Psoas muscle (tissue), 8 donors: ENCODE results near the gene CRAT. TPM values are rescaled to one million over a fixed set of nuclear protein-coding genes. Genes with fewer than 3 reads are reported as not detected.
A peak's percentile ranks its signal among the peaks of the same experiment; 100 is the strongest.

Experiments used
- ATAC-seq, 4 donors: fragments of 200-7000 bp; cut with Tn5 transposase; one replicate each; pipeline ENCODE4 v1.9.1; 2020; ENCODE audit warnings: moderate library complexity in 3 of 4, mild to moderate bottlenecking in 2 of 4
- DNase-seq, 2 donors: peaks; one replicate each; pipeline ENCODE4 v3.0.0-alpha.2; 2020
- H3K27ac ChIP-seq: fragments of 200-600 bp; one replicate; pipeline ENCODE4 v1.8.0; 2022
- H3K27me3 ChIP-seq, 3 donors: fragments of 200-600 bp in 1 of 3; one replicate each; pipeline versions ENCODE4 v1.6.1 to v1.8.0; 2013 to 2022; ENCODE audit warnings: low read length in 2 of 3, mild to moderate bottlenecking in 2 of 3, moderate library complexity in 1 of 3; ENCODE audit not compliant: insufficient read depth in 3 of 3
- H3K36me3 ChIP-seq, 2 donors: fragments of 200-600 bp in 1 of 2; one replicate each; pipeline versions ENCODE4 v1.6.1 to v1.8.0; 2013 to 2022; ENCODE audit warnings: low read depth in 1 of 2, mild to moderate bottlenecking in 1 of 2, moderate library complexity in 1 of 2; ENCODE audit not compliant: insufficient read depth in 1 of 2
- H3K4me1 ChIP-seq: fragments of 200-600 bp; one replicate; pipeline ENCODE4 v1.8.0; 2022
- H3K4me3 ChIP-seq: fragments of 200-600 bp; one replicate; pipeline ENCODE4 v1.8.0; 2022; ENCODE audit warnings: mild to moderate bottlenecking
- H3K9me3 ChIP-seq: fragments of 200-600 bp; one replicate; pipeline ENCODE4 v1.8.0; 2022
- WGBS, 3 donors: extraction: QIAGEN DNeasy Blood & Tissue Kit; methylation state at CpG; one replicate each; pipeline versions ENCODE4 v1.1.6 to v1.1.7; 2013; 5-methylcytosine and 5-hydroxymethylcytosine counted together
- intact Hi-C, 2 donors: fragments of 100-400 bp; cut with DNase I; formaldehyde crosslinking; loops; one replicate each; pipeline versions ENCODE4 v1.11.0 to v1.14.2; 2022
- polyA plus RNA-seq, 3 donors: library from polyadenylated mRNA; stranded (reverse); fragments of 200-250 nt; gene quantifications; one replicate each; pipeline ENCODE4 v1.2.3, GENCODE V29; 2013
- total RNA-seq, 4 donors: library from RNA; stranded (reverse); fragmentation: NEBNext Ultra II Directional in 2 of 4; extraction: Animal tissue kit (Norgen Biotek cat#: 25700) in 2 of 4; gene quantifications; one replicate each; pipeline versions ENCODE4 v1.2.1 to v1.2.4, GENCODE V29; 2021 to 2023
- TF ChIP-seq, protein P1 (sequence below): fragments of 200-600 bp; IDR thresholded peaks from one replicate; pipeline ENCODE4 v1.8.0; 2022; ENCODE audit warnings: antibody characterized with exemption
- donor health status: healthy with polysubstance abuse.
- donor health status: DM: no; HTN: no; CAD: no; lungs with moderate emphysema.
- donor health status: Bipolar disorder and iron deficiency.
- donor health status: healthy.
- donor health status: DM: yes; HTN: yes; CAD: no.
- donor health status: DM: no; HTN: no; CAD: no.
- donor health status: DM: no; HTN: no; CAD: no.
- donor health status: DM: yes; HTN: yes; CAD: no.

CRAT gene
- total and polyA plus RNA-seq, 7 donors: 88.7 to 229 (median 123) TPM

DNA sequence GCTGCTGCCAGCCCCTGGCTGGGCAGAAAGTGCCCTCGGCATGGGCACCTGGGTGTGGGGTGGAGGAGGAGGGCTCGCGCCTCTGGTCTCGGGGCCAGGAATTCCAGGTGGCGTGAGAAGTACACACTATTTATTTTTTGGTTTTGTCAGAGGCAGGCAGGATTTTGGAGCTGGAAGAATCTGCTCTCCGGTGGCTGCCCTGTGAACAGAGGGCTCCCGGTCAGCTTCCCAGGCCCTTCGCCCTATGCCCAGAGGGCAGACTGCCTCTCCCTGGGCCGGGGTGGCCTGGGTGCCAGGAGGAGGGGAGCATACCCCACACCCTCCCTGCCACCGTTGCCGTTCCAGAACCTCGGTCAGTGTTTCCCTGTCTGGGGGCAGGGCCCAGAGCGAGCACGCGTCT lies 21.3 kb downstream of the CRAT start:
- intact Hi-C loops: no loop called here
- peak in 1 of 4 donors; percentile 19 for ATAC-seq
- H3K27me3 ChIP-seq: no peaks in the 10 kb centered on the region
- TF ChIP-seq, protein P1, sequence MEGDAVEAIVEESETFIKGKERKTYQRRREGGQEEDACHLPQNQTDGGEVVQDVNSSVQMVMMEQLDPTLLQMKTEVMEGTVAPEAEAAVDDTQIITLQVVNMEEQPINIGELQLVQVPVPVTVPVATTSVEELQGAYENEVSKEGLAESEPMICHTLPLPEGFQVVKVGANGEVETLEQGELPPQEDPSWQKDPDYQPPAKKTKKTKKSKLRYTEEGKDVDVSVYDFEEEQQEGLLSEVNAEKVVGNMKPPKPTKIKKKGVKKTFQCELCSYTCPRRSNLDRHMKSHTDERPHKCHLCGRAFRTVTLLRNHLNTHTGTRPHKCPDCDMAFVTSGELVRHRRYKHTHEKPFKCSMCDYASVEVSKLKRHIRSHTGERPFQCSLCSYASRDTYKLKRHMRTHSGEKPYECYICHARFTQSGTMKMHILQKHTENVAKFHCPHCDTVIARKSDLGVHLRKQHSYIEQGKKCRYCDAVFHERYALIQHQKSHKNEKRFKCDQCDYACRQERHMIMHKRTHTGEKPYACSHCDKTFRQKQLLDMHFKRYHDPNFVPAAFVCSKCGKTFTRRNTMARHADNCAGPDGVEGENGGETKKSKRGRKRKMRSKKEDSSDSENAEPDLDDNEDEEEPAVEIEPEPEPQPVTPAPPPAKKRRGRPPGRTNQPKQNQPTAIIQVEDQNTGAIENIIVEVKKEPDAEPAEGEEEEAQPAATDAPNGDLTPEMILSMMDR: no peak
- no peak overlapping the region for H3K27ac ChIP-seq
- 84 to 89% (median 89%) methylated on average over 15 of the region's 15 CpGs for whole genome bisulfite sequencing, 3 donors
- no peaks in the 10 kb centered on the region for H3K4me1 ChIP-seq
- no peak overlapping the region for H3K4me3 ChIP-seq
- H3K9me3 ChIP-seq: no peaks in the 10 kb centered on the region
- DNase-seq: no peak
- peaks cover 0 to 60% of the 10 kb centered on the region in 2 donors for H3K36me3 ChIP-seq

DNA sequence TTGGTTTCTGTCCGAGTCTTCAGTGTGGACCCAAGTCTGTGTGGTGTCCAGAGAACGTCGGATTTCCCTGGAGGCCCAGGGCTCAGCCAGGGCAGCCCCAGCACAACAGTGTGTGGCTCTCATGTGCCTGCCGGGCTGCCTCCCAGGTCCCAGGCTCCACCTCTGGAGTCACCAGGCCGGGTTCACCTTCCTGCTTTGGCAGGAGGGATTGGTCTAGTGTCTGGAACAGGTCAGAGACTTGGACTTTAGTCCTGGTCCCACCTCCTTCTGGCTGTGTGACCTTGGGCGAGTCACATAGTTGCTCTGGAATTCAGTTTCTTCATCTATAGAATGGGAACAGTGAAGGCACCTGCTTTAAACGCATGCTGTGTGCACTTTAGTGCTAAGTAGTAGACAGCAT lies 26.5 kb downstream of the CRAT start:
- TF ChIP-seq, protein P1: no peak
- Histone ChIP-seq H3K27ac (peak overlapping the region; percentile 23), H3K4me1 (peaks cover 17% of the 10 kb centered on the region), H3K9me3 (no peaks in the 10 kb centered on the region), H3K27me3 (no peaks in the 10 kb centered on the region), H3K4me3 (no peak overlapping the region), H3K36me3 (peaks cover 0 to 43% of the 10 kb centered on the region in 2 donors)
- intact Hi-C loops: loop anchor here in 1 of 2 donors (5.0 kb wide), 1 partner anchor 47 kb away; the partner anchor contains the start of gene MIGA2
- no peak for ATAC-seq
- WGBS, 3 donors: 68 to 86% (median 73%) methylated on average over 7 of the region's 7 CpGs
- no peak for DNase-seq

DNA sequence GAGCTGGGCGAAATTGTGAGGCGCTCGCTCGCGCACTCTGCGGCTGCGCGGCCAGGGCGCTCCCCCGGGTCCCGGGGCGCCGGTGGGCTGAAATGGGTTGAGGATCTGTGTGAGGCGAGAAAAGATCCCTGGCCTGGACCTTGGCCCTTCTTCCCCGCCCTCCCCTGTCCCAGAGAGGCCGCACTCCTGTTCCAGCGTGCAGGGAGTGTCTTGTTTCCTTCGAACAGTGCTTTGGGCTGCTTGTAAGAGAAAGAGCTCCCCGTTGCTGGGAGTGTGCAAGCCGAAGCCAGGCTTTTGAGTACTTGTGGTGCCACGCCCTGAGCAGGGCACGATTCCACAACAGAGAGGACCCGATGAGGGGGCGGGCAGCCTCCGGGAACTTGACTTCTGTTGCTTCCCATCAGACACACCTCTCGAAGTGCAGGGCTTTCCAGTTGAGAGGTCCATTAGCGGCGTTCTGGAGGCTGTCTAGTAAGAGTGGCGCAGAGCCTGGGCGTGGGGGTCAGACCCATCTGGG lies 29.1 kb downstream of the CRAT start:
- ATAC-seq: no peak

DNA sequence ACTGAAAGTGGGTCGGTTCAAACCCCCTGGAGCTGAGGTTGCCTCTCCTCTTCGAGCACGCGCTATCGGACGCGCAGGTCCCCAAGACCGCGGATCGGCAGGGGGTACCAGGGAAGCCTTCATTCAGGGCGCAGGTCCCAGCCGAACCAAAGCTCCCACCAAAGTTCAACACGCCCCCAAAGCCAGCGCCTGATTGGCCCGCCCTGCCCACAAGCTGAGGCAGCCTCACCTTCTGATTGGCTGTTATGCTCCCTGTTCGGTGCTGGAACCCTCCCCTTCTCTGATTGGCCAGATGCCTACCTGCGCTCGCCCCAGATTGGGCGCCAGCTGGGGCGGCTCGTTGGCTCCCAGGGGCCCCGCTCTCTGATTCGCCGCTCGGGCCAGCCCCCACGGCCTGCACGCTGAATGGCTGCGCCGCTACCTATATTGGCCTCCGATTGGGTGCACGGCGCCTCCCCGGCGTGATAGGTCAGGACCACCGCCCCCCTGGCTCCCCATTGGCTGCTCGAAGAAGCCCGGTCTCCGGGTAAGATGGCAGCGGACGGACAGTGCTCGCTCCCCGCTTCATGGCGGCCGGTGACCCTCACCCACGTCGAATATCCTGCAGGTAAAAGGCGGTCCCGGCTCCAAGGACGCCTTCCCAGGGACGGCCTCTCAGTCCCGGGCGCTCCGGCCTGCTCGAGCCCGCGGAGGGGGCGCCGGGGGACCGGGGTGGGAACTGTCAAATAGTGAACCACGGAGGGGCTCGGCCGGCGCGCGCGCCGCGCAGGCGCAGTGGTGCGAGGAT lies 29.8 kb downstream of the CRAT start, which contains the start of gene DOLPP1:
Gene DOLPP1, plus strand, starts transcription at position 511 of the 787 bp plus-strand sequence. Its CDS starts 21 bp downstream, at position 532.
- TF ChIP-seq, protein P1: no peak
- DNase-seq (peak; percentile 99 to 100), ATAC-seq (peak; percentile 97 to 99 (median 98))
- peak within 1 kb of the TSS; percentile 87 for H3K27ac ChIP-seq
- no peaks in the 10 kb centered on the region for H3K27me3 ChIP-seq
- peak within 1 kb of the TSS; percentile 75 for H3K4me3 ChIP-seq
- H3K9me3 ChIP-seq: no peaks in the 10 kb centered on the region
- H3K4me1 ChIP-seq: peaks cover 17% of the 10 kb centered on the region
- WGBS, 3 donors: 0 to 1% (median 1%) methylated on average over 56 to 70 of the region's 70 CpGs
- intact Hi-C loops: loop anchor here in 1 of 2 donors (5.0 kb wide), 1 partner anchor 43 kb away; the partner anchor contains the start of gene MIGA2
- peaks cover 0 to 14% of the 10 kb centered on the region in 2 donors for H3K36me3 ChIP-seq

More for the DNA sequence above, 29.1 kb downstream of the CRAT start:
- TF ChIP-seq, protein P1: no peak
- Histone ChIP-seq H3K4me1 (peaks cover 17% of the 10 kb centered on the region), H3K4me3 (peak overlapping the region; percentile 75), H3K9me3 (no peaks in the 10 kb centered on the region), H3K27ac (peak overlapping the region; percentile 87), H3K27me3 (no peaks in the 10 kb centered on the region), H3K36me3 (peaks cover 0 to 20% of the 10 kb centered on the region in 2 donors)
- intact Hi-C loops: loop anchor here in 1 of 2 donors (5.0 kb wide), 1 partner anchor 44 kb away; the partner anchor contains the start of gene MIGA2
- no peak for DNase-seq
- WGBS, 3 donors: 2 to 4% (median 2%) methylated on average over 15 to 30 of the region's 30 CpGs
